ENCODE measurements around the gene TMEM150B. TPM values are rescaled to one million over a fixed set of nuclear protein-coding genes. Genes with fewer than 3 reads are reported as not detected.

The TMEM150B gene
- total RNA-seq, 2 experiments from 2014 or later = 0.31 TPM; not detected in 1

- POLR2A ChIA-PET = no interaction called here
- CTCF ChIA-PET = interaction anchor here (1.3 to 2.1 kb wide), 2 partner anchors 11 to 13 kb away, joined by 3 to 7 read pairs; no protein-coding TSS in a partner anchor
These were observed 12.3 kb downstream of the TMEM150B start for GRCh38 chr19:55312621-55313512.

GRCh38 chr19:55311797-55312196 lies 13.3 kb downstream of the TMEM150B start:
- CTCF ChIA-PET = interaction anchor here (0.8 kb wide), 1 partner anchor 21 kb away, joined by 3 read pairs; no protein-coding TSS in a partner anchor
- POLR2A ChIA-PET = no interaction called here

- CTCF ChIA-PET = interaction anchor here (0.8 kb wide), 1 partner anchor 21 kb away, joined by 3 read pairs; no protein-coding TSS in a partner anchor
- POLR2A ChIA-PET = no interaction called here
These were observed 13.7 kb downstream of the TMEM150B start for GRCh38 chr19:55311397-55311796.

GRCh38 chr19:55310498-55310897 lies 14.6 kb downstream of the TMEM150B start:
- ChIA-PET CTCF (interaction anchor here (0.9 to 1.4 kb wide), 2 partner anchors 9 to 14 kb away, joined by 3 read pairs; no protein-coding TSS in a partner anchor), POLR2A (no interaction called here)

GRCh38 chr19:55309448-55309847 lies 15.7 kb downstream of the TMEM150B start:
- POLR2A ChIA-PET = no interaction called here

GRCh38 chr19:55308281-55308680 lies 16.9 kb downstream of the TMEM150B start:
- CTCF ChIA-PET = no interaction called here
- POLR2A ChIA-PET = no interaction called here

More at GRCh38 chr19:55309448-55309847, 15.7 kb downstream of the TMEM150B start:
- CTCF ChIA-PET = interaction anchor here (1.4 kb wide), 1 partner anchor 8 kb away, joined by 3 read pairs; no protein-coding TSS in a partner anchor

- CTCF ChIA-PET = no interaction called here
These were observed 18.4 kb downstream of the TMEM150B start for GRCh38 chr19:55306712-55307111.

GRCh38 chr19:55305983-55306562 lies 19.1 kb downstream of the TMEM150B start:
- CTCF ChIA-PET = no interaction called here
- POLR2A ChIA-PET = no interaction called here

More at GRCh38 chr19:55306712-55307111, 18.4 kb downstream of the TMEM150B start:
- POLR2A ChIA-PET = no interaction called here

- ChIA-PET POLR2A (no interaction called here), CTCF (no interaction called here)
These were observed 19.6 kb downstream of the TMEM150B start for GRCh38 chr19:55305491-55305890.

GRCh38 chr19:55304980-55305379 lies 20.2 kb downstream of the TMEM150B start:
- CTCF ChIA-PET = no interaction called here
- POLR2A ChIA-PET = no interaction called here

- ChIA-PET CTCF (interaction anchor here (0.5 kb wide), 1 partner anchor 327 kb away, joined by 3 read pairs; no protein-coding TSS in a partner anchor), POLR2A (no interaction called here)
These were observed 20.7 kb downstream of the TMEM150B start for GRCh38 chr19:55304279-55304978.

GRCh38 chr19:55303477-55303876 lies 21.7 kb downstream of the TMEM150B start:
- CTCF ChIA-PET = interaction anchor here (1.0 to 1.1 kb wide), 2 partner anchors 36 to 44 kb away, joined by 4 to 6 read pairs; partner anchors contain the start of gene KMT5C
- POLR2A ChIA-PET = interaction anchor here (0.7 kb wide), 1 partner anchor 162 kb away, joined by 3 read pairs; no protein-coding TSS in a partner anchor

GRCh38 chr19:55302318-55302703 lies 22.8 kb downstream of the TMEM150B start:
- POLR2A ChIA-PET = interaction anchor here (1.0 to 1.5 kb wide), 4 partner anchors 37 to 106 kb away, joined by 3 to 6 read pairs (median 3); partner anchors contain the start of gene KMT5C
- CTCF ChIA-PET = interaction anchor here (0.7 to 2.5 kb wide), 19 partner anchors 10 to 1888 kb away, joined by 3 to 17 read pairs (median 6); partner anchors contain the start of genes KMT5C, RPL28 and TMEM238

GRCh38 chr19:55301459-55302317 lies 23.5 kb downstream of the TMEM150B start:
- POLR2A ChIA-PET = interaction anchor here (0.9 to 1.5 kb wide), 6 partner anchors 37 to 107 kb away, joined by 3 to 6 read pairs (median 3); partner anchors contain the start of gene KMT5C
- CTCF ChIA-PET = interaction anchor here (0.6 to 2.5 kb wide), 29 partner anchors 8 to 1889 kb away, joined by 3 to 17 read pairs (median 4); partner anchors contain the start of genes KMT5C, PPP6R1, RPL28 and TMEM238

- POLR2A ChIA-PET = interaction anchor here (0.9 to 1.5 kb wide), 5 partner anchors 38 to 108 kb away, joined by 3 read pairs; no protein-coding TSS in a partner anchor
- CTCF ChIA-PET = interaction anchor here (0.6 to 2.5 kb wide), 24 partner anchors 9 to 328 kb away, joined by 3 to 17 read pairs (median 5); partner anchors contain the start of genes KMT5C, PPP6R1, RPL28 and TMEM238
These were observed 24.2 kb downstream of the TMEM150B start for GRCh38 chr19:55300886-55301458.

- POLR2A ChIA-PET = no interaction called here
- CTCF ChIA-PET = no interaction called here
These were observed 25.1 kb downstream of the TMEM150B start for GRCh38 chr19:55299991-55300390.

GRCh38 chr19:55297267-55297666 lies 27.9 kb downstream of the TMEM150B start:
- ChIA-PET POLR2A (no interaction called here), CTCF (no interaction called here)

All from activated CD8-positive, alpha-beta memory T cell treated with anti-CD3 and anti-CD28 coated beads for 36 hours (primary cell).